VCaP (cell line): ENCODE results near the gene CABP4.

ENCODE experiments used
- H3K27ac ChIP-seq: fragments of 450-650 bp; 2 replicates; pipeline ENCODE4 v1.5.1; 2017
- TF ChIP-seq, protein P1 (sequence below): fragments of 450-650 bp; conservative IDR thresholded peaks from 2 replicates; pipeline ENCODE4 v1.5.1; 2017; ENCODE audit warnings: mild to moderate bottlenecking, moderate library complexity

The CABP4 gene

DNA sequence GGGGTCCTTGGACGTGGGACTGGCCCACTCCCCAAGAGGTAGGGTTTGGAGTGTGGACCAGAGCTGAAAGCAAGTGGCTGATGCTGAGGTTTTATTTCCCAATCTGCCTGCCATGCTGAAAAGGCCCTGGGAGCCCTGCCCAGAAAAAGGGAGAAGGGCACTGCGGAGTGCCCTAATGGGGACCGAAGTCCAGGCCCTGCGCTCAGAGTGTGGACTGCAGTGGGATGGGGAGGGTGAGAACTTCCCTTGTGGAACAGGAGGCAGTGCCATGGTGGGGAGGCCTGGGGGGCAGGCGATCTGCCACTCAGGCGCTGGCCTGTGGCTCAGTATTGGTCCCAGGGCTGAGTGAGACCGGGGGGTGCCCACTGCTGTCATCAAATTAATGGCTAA lies 6.9 kb upstream of the CABP4 start:
- TF ChIP-seq, protein P1, sequence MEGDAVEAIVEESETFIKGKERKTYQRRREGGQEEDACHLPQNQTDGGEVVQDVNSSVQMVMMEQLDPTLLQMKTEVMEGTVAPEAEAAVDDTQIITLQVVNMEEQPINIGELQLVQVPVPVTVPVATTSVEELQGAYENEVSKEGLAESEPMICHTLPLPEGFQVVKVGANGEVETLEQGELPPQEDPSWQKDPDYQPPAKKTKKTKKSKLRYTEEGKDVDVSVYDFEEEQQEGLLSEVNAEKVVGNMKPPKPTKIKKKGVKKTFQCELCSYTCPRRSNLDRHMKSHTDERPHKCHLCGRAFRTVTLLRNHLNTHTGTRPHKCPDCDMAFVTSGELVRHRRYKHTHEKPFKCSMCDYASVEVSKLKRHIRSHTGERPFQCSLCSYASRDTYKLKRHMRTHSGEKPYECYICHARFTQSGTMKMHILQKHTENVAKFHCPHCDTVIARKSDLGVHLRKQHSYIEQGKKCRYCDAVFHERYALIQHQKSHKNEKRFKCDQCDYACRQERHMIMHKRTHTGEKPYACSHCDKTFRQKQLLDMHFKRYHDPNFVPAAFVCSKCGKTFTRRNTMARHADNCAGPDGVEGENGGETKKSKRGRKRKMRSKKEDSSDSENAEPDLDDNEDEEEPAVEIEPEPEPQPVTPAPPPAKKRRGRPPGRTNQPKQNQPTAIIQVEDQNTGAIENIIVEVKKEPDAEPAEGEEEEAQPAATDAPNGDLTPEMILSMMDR: no peak
- H3K27ac ChIP-seq: no peak overlapping the region

DNA sequence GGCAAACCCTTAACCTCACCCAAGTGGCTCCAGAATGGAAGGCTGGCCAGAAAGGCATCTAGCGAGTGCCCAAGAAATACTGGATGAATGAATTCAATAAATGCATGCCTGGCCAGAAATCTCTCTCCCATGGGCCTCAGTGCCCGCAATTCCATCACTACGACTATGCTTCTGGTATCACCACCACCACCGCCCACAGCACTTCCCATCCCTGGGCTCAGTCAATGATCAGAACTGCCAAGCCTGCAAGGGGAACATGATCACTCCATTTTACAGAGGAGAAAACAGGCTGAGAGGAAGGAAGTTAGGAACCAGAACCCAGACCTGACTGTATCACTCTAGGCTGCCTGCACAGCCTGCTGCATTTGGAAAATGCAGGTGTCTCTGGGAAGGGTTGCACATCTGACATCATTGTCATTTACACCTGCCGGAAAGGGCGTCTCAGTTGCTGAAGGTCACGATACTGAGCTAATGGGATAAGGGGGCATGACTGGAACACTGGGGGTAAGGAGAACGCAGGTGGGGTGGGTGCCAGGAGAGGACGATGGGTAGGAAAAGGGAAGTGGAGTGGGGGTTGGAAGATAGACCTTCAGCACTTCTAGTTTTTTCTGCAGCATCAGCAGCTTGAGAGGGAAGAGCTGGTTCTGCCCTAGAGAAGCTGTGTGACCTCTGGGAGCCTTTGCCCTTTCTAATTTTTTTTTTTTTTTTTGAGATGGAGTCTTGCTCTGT lies 5.9 kb upstream of the CABP4 start:
- no peak overlapping the region for H3K27ac ChIP-seq
- TF ChIP-seq, protein P1: no peak

DNA sequence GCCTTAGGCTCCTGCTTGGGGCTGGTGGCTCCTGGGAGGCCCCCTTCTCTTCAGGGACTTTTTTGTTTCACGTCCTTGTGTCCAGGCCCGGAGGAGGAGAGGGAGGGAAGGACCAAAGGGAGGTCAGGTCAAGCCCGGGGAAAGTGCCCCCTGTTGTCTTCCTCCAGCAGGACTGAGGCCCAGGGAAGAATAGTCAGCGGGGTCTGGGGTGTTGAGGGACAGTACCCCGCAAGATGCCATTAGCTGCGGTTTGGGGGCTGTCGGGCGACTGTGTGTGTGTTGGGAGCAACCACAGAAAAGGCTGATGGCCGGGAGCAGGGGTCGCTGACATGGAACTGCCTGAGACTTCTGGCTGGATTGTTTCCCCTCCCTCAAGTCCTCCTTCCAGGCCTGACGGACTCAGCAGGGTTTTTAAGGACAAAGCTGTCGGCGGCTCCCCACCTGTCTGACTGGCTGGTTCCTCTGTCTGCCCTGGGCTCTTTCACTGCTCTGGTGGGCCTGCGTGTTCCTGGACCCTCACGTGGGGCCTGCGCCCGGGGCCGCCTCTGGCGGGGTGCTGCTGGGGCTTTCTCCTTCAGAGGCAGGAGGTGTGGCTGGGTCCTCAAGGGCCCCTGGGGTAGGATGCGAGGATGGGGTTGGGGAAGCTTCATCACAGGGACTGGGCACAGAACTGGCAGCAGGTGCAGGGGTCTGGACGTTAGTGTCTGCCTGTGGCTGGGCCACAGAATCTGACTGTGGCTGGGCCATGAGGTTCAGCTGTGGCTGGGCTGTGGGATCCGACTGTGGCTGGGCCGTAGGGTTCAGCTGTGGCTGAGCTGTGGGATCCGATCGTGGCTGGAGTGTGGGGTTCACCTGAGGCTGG lies 4.1 kb upstream of the CABP4 start:
- peak overlapping the region; percentile 72 for H3K27ac ChIP-seq
- TF ChIP-seq, protein P1: no peak

DNA sequence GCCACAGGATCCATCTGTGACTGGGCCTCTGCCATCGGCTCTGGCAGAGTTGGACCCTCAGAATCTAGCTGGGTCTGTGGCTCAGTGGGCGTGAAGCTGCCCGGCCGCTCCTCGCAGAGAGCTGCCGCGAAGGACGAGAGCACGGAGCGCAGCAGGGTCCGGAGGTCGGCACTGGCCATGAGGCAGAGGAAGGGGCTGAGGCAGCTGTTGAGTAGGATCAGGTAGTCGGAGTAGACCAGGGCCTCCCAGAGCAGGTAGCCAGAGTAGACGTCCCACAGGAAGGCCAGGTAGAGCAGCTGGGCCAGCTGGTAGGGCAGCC lies 3.5 kb upstream of the CABP4 start:
- H3K27ac ChIP-seq: peak overlapping the region; percentile 72
- TF ChIP-seq, protein P1: no peak

DNA sequence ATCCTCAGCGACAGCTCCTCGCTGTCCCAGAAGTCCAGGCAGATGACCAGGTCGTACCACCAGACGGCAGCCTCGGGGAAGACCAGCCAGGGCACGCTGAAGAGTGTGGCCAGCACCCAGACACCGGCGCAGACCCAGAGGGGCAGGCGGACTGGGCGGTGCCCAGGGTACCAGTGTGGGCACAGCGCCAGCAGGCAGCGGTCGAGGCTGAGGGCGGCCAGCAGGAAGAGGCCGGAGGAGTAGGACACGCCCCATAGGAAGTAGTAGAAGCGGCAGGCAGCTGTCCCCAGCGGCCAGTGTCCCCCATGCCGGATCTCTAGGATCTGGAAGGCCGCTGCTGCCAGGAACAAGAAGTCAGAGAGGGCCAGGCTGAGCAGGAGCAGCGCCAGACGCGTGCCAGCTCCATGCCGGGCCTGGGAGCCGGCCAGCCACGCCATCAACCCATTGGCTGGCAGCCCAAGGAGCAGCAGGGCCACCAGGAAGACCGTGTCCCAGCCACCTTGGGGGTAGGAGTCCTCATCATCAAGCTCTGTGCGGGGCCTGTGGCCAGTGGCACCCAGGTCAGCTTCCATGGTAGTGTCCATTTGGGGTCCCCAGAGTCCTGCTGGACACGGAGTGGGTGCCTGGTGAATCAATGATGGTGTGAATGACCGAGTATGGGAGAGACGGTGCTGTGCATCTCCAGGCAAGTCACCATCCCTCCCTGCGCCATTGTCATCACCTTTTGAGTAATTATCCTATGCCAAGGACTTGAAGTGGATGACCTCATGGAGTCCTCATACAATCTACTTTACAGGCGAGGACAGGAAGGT lies 2.8 kb upstream of the CABP4 start, which contains the start of gene GPR152:
Gene GPR152 (minus strand): TSS at position 589 of the 812 bp plus-strand sequence. CDS start 5 bp downstream, at position 584.
- TF ChIP-seq, protein P1: peak; percentile 32; the same call in 1 of the 2 replicates
- peak within 1 kb of the TSS; percentile 72 for H3K27ac ChIP-seq

DNA sequence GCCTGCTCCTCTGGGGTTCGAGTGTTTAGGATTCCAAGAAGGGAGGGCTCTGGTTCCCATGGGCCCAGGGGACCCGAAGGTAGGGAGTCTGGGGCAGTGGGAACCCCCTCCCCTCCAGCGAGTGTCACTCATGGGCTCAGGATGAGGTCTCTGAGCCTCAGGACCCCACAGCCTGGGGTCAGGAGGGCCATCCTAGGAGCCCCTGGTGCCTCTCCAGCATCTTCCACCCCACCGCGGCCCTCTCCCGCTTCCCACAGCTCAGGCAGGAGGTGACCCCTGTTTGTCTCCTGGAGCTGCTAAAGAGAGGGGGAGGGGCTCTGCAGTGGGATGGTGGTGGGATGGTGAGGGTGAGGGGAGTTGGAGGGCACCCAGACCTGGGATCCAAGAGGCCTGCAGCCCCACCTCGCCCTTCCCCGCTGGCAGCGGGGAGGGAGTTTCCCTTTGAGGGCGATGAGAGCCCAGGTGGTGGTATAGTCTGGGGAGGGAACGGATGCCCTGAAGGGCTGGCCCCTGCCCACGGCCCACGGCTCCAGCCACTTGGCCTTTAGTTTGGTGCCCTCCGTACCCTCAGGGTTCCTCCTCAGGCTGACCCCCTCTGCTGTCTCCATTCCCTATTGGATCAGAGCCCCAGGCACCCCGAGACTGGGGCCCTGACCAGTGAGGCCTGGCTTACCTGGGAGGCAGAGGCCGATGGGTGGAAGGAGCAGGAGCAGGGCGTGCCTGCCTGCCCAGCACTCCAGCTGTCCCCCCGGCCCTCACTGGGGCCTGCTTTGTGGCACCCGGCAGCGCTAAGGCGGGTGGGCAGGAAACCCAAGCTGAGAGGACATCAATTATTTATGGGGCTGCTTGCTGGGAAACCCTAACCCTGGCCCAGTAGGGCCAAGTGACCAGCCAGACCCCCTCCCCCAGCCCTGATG lies 1.1 kb upstream of the CABP4 start:
- H3K27ac ChIP-seq: no peak overlapping the region
- TF ChIP-seq, protein P1: no peak
